D721Med (cell line): Measurements from ENCODE around the gene BAG3.
"Not testable (repeated sequence)": the region's sequence is repeated elsewhere in the genome, so short reads cannot be mapped to it uniquely, and the experiment has no call there.

Source experiments
- DNase-seq: peaks from one replicate; pipeline ENCODE4 v3.0.0; 2011; ENCODE audit warnings: low spot score; ENCODE audit not compliant: insufficient read length
- FAIRE-seq: peaks from 2 replicates; lab custom pipeline; 2011; peaks lifted over from hg19 to GRCh38; lab: Jason Lieb, UNC
- TF ChIP-seq, protein P1 (sequence below): IDR thresholded peaks from 2 replicates; pipeline ENCODE4 v1.5.1; 2012; ENCODE audit warnings: mild to moderate bottlenecking, control low read depth; ENCODE audit not compliant: insufficient read depth; ENCODE audit errors: missing control alignments

Gene BAG3

DNA sequence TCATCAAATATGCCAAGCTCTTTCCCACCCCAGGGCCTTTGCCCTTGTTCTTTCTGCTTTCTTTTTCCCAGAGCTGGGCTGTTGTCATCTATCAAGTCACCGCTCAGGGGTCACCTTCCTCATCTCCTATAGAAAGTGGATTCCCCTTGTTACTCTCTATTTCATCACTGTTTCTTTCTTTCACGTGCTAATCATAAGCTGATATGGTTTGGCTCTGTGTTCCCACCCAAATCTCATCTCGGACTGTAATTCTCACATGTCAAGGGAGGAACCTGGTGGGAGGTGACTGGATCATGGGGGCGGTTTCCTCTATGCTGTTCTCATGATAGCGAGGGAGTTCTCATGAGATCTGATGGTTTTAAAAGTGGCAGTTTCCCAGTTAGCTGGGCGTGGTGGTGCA is 37.4 kb upstream of the BAG3 start:
- TF ChIP-seq, protein P1, sequence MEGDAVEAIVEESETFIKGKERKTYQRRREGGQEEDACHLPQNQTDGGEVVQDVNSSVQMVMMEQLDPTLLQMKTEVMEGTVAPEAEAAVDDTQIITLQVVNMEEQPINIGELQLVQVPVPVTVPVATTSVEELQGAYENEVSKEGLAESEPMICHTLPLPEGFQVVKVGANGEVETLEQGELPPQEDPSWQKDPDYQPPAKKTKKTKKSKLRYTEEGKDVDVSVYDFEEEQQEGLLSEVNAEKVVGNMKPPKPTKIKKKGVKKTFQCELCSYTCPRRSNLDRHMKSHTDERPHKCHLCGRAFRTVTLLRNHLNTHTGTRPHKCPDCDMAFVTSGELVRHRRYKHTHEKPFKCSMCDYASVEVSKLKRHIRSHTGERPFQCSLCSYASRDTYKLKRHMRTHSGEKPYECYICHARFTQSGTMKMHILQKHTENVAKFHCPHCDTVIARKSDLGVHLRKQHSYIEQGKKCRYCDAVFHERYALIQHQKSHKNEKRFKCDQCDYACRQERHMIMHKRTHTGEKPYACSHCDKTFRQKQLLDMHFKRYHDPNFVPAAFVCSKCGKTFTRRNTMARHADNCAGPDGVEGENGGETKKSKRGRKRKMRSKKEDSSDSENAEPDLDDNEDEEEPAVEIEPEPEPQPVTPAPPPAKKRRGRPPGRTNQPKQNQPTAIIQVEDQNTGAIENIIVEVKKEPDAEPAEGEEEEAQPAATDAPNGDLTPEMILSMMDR = no peak
- DNase-seq = no peak
- FAIRE-seq = no peak

DNA sequence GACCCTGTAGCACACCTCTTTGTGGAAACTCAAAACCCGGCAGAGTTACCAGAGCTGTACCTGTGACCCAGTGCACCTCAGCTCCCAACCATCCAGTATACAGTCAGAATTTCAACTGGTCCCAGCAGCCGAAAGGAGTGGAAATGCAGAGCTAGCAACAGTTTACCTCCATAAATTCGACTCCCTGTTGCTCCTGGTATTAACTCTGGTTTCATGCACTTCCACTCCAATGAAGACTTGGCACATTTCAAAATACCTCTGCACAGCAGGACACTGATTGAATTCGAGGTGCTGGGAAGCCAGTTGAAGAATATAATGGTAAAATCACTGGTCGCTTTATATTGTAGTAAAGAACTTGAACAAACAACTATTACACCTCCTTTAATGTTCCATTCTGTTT is 36.5 kb upstream of the BAG3 start:
- no peak for FAIRE-seq
- TF ChIP-seq, protein P1 = no peak
- DNase-seq = no peak

DNA sequence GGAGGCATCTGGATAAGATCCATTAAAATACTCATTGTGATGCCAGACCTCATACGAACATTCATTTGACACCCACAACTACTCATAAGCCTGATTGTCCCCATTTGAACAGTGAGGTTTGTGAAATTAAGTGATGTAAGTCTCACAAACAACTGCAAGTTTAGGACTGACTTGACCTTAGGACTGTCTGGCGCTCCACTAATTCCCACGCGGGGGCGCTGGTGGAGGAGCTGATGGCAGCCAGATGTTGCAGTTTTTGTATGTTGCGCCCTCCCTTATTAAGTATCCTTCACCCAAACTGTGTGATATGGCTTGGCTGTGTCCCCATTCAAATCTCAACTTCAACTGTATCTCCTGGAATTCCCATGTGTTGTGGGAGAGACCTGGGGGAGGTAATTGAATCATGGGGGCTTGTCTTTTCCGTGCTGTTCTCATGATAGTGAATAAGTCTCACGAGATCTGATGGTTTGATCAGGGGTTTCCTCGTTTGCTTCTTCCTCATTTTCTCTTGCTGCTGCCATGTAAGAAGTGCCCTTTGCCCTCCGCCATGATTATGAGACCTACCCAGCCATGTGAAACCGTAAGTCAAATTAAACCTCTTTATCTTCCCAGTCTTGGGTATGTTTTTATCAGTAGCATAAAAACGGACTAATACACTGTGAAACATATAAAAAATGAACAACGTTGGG is 34.2 kb upstream of the BAG3 start:
- TF ChIP-seq, protein P1 = no peak
- DNase-seq (no peak), FAIRE-seq (no peak)

DNA sequence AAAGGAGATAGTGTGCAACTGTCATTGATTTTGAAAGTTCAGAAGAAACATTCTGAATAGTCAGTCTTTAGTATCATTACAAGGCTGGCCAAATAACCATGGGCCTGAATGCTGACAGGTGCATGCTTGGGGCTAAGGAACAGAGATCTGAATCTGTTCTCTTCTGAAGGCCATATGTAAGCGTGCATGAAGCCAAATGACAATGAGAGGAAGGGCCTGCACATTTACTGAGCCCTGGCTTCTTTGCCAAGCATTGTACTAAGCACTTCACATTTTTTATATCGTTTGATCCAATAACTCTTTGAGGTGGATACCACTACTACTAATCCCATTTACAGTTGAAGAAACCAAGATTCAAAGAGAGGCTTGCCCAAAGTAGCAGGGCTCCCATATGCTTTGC is 32.0 kb upstream of the BAG3 start:
- FAIRE-seq = no peak
- DNase-seq = no peak
- TF ChIP-seq, protein P1 = no peak

DNA sequence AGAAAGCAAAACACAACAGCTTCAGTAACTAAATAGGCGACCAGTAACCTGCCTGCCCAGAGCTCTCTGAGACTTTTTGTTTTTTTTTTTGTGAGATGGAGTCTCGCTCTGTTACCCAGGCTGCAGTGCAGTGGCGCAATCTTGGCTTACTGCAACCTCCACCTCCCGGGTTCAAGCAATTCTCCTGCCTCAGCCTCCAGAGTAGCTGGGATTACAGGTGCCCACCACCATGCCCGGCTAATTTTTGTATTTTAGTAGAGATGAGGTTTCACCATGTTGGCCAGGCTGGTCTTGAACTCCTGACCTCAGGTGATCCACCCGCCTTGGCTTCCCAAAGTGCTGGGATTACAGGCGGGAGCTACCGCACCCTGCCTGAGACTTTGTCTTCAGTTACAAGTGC is 31.4 kb upstream of the BAG3 start:
- not testable (repeated sequence) for FAIRE-seq, DNase-seq

DNA sequence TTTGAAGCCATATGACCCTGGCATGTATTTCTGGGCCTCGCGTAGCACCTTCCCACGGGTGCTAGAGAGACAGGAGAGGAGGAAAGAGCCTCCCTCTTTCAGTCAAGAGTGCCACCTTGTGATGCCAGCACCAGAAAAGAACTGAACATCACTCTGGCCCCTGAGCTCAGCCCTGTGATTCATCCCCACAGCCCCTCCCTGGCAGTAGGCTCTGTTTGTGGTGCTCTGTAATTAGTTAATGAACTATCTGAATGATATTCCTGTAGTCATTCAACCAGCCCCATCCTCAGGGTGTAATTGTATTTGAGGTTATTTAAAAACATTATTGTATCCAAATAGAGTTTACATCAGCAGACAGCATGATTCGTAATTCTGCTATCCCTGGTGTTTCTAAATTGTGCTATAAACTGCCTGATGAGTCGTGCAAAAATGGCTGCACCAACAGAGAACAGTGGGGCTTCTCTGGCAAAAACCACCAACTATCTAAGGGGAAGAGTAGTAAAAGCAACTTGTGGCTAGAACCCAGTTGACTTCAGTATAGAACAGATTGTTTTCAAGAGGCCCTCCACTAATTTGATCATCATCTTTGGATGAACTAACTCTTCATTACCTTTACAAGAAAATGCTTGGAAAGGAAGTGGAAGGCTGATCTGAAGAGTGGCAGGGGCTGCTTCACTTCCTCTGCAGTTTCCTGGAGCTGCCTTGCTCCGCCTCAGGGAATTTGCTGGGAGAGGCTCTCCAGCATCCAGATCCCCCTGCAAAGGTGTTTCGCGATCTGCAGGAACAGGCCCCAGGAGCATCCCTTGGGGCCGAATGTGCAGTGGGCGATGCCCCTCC is 30.7 kb upstream of the BAG3 start:
- TF ChIP-seq, protein P1 = no peak
- FAIRE-seq (no peak), DNase-seq (no peak)

DNA sequence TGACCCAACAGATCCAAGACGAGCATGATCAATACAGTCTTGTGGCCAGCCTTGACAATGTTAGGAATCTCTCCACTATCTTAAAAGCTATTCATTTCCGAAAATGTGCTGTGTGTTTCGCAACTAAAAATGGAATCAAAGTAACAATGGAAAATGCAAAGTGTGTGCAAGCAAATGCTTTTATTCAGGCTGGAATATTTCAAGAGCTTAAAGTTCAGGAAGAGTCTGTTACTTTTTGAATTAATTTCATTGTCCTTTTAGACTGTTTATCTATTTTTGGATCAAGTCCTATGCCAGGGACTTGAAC is 30.1 kb upstream of the BAG3 start:
- DNase-seq (no peak), FAIRE-seq (no peak)
- TF ChIP-seq, protein P1 = no peak
